Activated CD8-positive, alpha-beta memory T cell treated with anti-CD3 and anti-CD28 coated beads for 4 hours (primary cell): ENCODE measurements around the gene ADTRP.
"Not testable (repeated sequence)": the region's sequence is repeated elsewhere in the genome, so short reads cannot be mapped to it uniquely, and the experiment has no call there.

Experiments
- DNase-seq, 2 donors: peaks; one replicate each; pipeline ENCODE4 v3.0.0-alpha.2; 2020; ENCODE audit warnings: low read depth in 2 of 2

Gene ADTRP

GRCh38 chr6:11803591-11803971 lies 25.0 kb upstream of the ADTRP start:
- DNase-seq: no peak

GRCh38 chr6:11802886-11803590 lies 24.4 kb upstream of the ADTRP start:
- DNase-seq: no peak

- DNase-seq: not testable (repeated sequence)
These were observed 21.9 kb upstream of the ADTRP start for GRCh38 chr6:11800531-11800930.

GRCh38 chr6:11798538-11798937 lies 19.9 kb upstream of the ADTRP start:
- no peak for DNase-seq

GRCh38 chr6:11798096-11798495 lies 19.5 kb upstream of the ADTRP start:
- no peak for DNase-seq

GRCh38 chr6:11796829-11797228 lies 18.2 kb upstream of the ADTRP start:
- DNase-seq: no peak

GRCh38 chr6:11795403-11795802 lies 16.8 kb upstream of the ADTRP start:
- DNase-seq: no peak

- no peak for DNase-seq
These were observed 14.7 kb upstream of the ADTRP start for GRCh38 chr6:11793277-11793676.

- DNase-seq: no peak
These were observed 12.9 kb upstream of the ADTRP start for GRCh38 chr6:11791354-11792107.

- DNase-seq: no peak
These were observed 11.1 kb upstream of the ADTRP start for GRCh38 chr6:11789744-11790143.

- no peak for DNase-seq
These were observed 9.4 kb upstream of the ADTRP start for GRCh38 chr6:11788043-11788442.

GRCh38 chr6:11785774-11786579 lies 7.4 kb upstream of the ADTRP start:
- DNase-seq: no peak

GRCh38 chr6:11785415-11785773 lies 6.8 kb upstream of the ADTRP start:
- no peak for DNase-seq

GRCh38 chr6:11784341-11784740 lies 5.7 kb upstream of the ADTRP start:
- no peak for DNase-seq

GRCh38 chr6:11783524-11784064 lies 5.0 kb upstream of the ADTRP start:
- no peak for DNase-seq

GRCh38 chr6:11782524-11782923 lies 3.9 kb upstream of the ADTRP start:
- DNase-seq: no peak

GRCh38 chr6:11780097-11780428 lies 1.5 kb upstream of the ADTRP start:
- no peak for DNase-seq

- no peak for DNase-seq
These were observed 910 bp upstream of the ADTRP start for GRCh38 chr6:11779329-11780096.

- DNase-seq: no peak
These were observed 567 bp downstream of the ADTRP start for GRCh38 chr6:11778036-11778435.

GRCh38 chr6:11775791-11776409 lies 2.7 kb downstream of the ADTRP start:
- no peak for DNase-seq

GRCh38 chr6:11774426-11774825 lies 4.2 kb downstream of the ADTRP start:
- no peak for DNase-seq
